K562 (cell line): ENCODE results near the gene WDR1. TPM values are rescaled to one million over a fixed set of nuclear protein-coding genes. Genes with fewer than 3 reads are reported as not detected.
A peak's percentile ranks its signal among the peaks of the same experiment; 100 is the strongest.

Experiments
- ATAC-seq: fragments of 200-7000 bp; cut with Tn5 transposase; 3 replicates; pipeline ENCODE4 v1.9.1; 2020; ENCODE audit warnings: moderate library complexity
- BruUV-seq: library from RNA; stranded (reverse); fragments of 400-500 nt; replicated peaks from 2 replicates; lab custom pipeline; 2021; lab: Mats Ljungman, UMichigan
- CTCF ChIA-PET: fragments of 300-600 bp; formaldehyde crosslinking; extraction: SDS; loops from one replicate; lab custom pipeline; 2021; ENCODE audit warnings: low intra/inter-chr PET ratio; lab: Yijun Ruan, JAX
- POLR2A ChIA-PET: fragments of 300-600, 350-650 bp; sonication (Branson Sonifier 250); formaldehyde crosslinking; extraction: SDS; loops from one replicate; lab custom pipeline; 2021; ENCODE audit warnings: antibody characterized with exemption, inconsistent platforms; lab: Yijun Ruan, JAX
- DNase-seq, 4 experiments: peaks; one replicate each; pipeline versions ENCODE4 v3.0.0 to v3.0.0-alpha.2; 2011 to 2018; ENCODE audit warnings: low spot score in 3 of 4, mixed read lengths in 3 of 4; ENCODE audit errors: extremely low read depth in 1 of 4
- FAIRE-seq: peaks from 2 replicates; lab custom pipeline; 2011; peaks lifted over from hg19 to GRCh38; lab: Jason Lieb, UNC
- H2AFZ ChIP-seq: 2 replicates; pipeline ENCODE4 v1.6.0; 2011; ENCODE audit warnings: low read depth, low read length, control low read depth, inconsistent platforms
- H3K27ac ChIP-seq: fragments of 200-600 bp; 3 replicates; pipeline ENCODE4 v1.8.0; 2011; ENCODE audit warnings: low read depth, mild to moderate bottlenecking, control low read depth, inconsistent platforms, low read length, moderate library complexity, mixed read lengths; ENCODE audit errors: extremely low read depth
- H3K27me3 ChIP-seq, 2 experiments: fragments of 300-600 bp in 1 of 2; 2 replicates in 1 of 2; 3 replicates in 1 of 2; pipeline versions ENCODE4 v1.6.0 to v1.8.0; 2011; ENCODE audit warnings: inconsistent platforms in 2 of 2, low read length in 2 of 2, mild to moderate bottlenecking in 1 of 2, mixed read lengths in 1 of 2, moderate library complexity in 1 of 2; ENCODE audit not compliant: control insufficient read depth in 2 of 2, insufficient read depth in 2 of 2
- H3K36me3 ChIP-seq: fragments of 300-600 bp; 3 replicates; pipeline ENCODE4 v1.8.0; 2011; ENCODE audit warnings: mild to moderate bottlenecking, low read length, inconsistent platforms; ENCODE audit not compliant: control insufficient read depth, insufficient read depth
- H3K4me1 ChIP-seq, 2 experiments: fragments of 200-600 bp in 1 of 2; replicated peaks in 1 of 2; 2 replicates in 1 of 2; 3 replicates in 1 of 2; pipeline versions ENCODE4 v1.5.1 to v1.8.0; 2011; ENCODE audit warnings: inconsistent platforms in 2 of 2, low read length in 2 of 2, mild to moderate bottlenecking in 1 of 2, mixed read lengths in 1 of 2, moderate library complexity in 1 of 2; ENCODE audit not compliant: control insufficient read depth in 2 of 2, insufficient read depth in 2 of 2
- H3K4me2 ChIP-seq: 2 replicates; pipeline ENCODE4 v1.6.1; 2011; ENCODE audit warnings: low read length, control low read depth, inconsistent platforms, mixed read lengths; ENCODE audit not compliant: insufficient read depth
- H3K4me3 ChIP-seq: fragments of 200-600 bp; sonication (generic), shearing (Covaris generic); 2 replicates; pipeline ENCODE4 v1.5.1; 2016; ENCODE audit warnings: control low read depth, inconsistent platforms
- H3K79me2 ChIP-seq: fragments of 200-600 bp; 3 replicates; pipeline ENCODE4 v1.8.0; 2011; ENCODE audit warnings: low read length, inconsistent platforms; ENCODE audit not compliant: control insufficient read depth, insufficient read depth
- H3K9ac ChIP-seq, 2 experiments: 2 replicates each; pipeline versions ENCODE4 v1.6.0 to v1.6.1; 2011; ENCODE audit warnings: low read depth in 2 of 2, low read length in 2 of 2, control low read depth in 1 of 2, inconsistent platforms in 1 of 2, mild to moderate bottlenecking in 1 of 2, mixed read lengths in 1 of 2; ENCODE audit not compliant: insufficient read depth in 1 of 2
- H3K9me1 ChIP-seq: one replicate; pipeline ENCODE4 v1.6.0; 2011; ENCODE audit warnings: inconsistent platforms, mild to moderate bottlenecking, low read length, moderate library complexity; ENCODE audit not compliant: control insufficient read depth, insufficient read depth
- H3K9me3 ChIP-seq: replicated peaks from 2 replicates; pipeline ENCODE4 v1.5.1; 2011; ENCODE audit warnings: low read depth, low read length, inconsistent platforms; ENCODE audit not compliant: control insufficient read depth, insufficient read depth
- H4K20me1 ChIP-seq: replicated peaks from 2 replicates; pipeline ENCODE4 v1.6.1; 2011; ENCODE audit warnings: low read length, inconsistent platforms, mixed read lengths; ENCODE audit not compliant: control insufficient read depth, insufficient read depth
- ADNP ChIP-seq: fragments of 200-800 bp; sonication (Bioruptor generic); IDR thresholded peaks from 2 replicates; pipeline ENCODE4 v1.6.1; 2016; ENCODE audit warnings: missing genetic modification characterization, missing compliant biosample characterization
- BHLHE40 ChIP-seq: IDR thresholded peaks from 2 replicates; pipeline ENCODE4 v1.6.1; 2011; ENCODE audit warnings: low read length, improper control_type of control experiment
- FOXA1 ChIP-seq: fragments of 450-650 bp; IDR thresholded peaks from 2 replicates; pipeline ENCODE4 v1.6.1; 2016; ENCODE audit warnings: mild to moderate bottlenecking, borderline replicate concordance
- PCBP2 ChIP-seq: fragments of 200-400 bp; formaldehyde crosslinking; IDR thresholded peaks from 2 replicates; pipeline ENCODE4 v1.6.1; 2018; ENCODE audit warnings: low read length, low read depth, mild to moderate bottlenecking, moderate library complexity; ENCODE audit not compliant: poor library complexity, severe bottlenecking
- ZFPM2 ChIP-seq: fragments of 250-450 bp; sonication (Bioruptor Pico); IDR thresholded peaks from 2 replicates; pipeline ENCODE4 v1.5.1; 2022; ENCODE audit warnings: mild to moderate bottlenecking
- WGBS: fragments of 100-300 bp; shearing (Covaris generic); methylation state at CpG from one replicate; pipeline ENCODE4 v1.1.6; 2016; ENCODE audit warnings: low coverage, mixed read lengths; ENCODE audit not compliant: insufficient coverage; ENCODE audit errors: missing lambda C conversion rate; 5-methylcytosine and 5-hydroxymethylcytosine counted together
- in situ Hi-C: fragments of 300-500 bp; cut with MboI; formaldehyde crosslinking; loops from 4 replicates; pipeline ENCODE4 v1.15.0; 2018; ENCODE audit warnings: inconsistent platforms, mixed read lengths
- intact Hi-C: fragments of 100-400 bp; cut with micrococcal nuclease; formaldehyde crosslinking; loops from 2 replicates; pipeline ENCODE4 v1.14.2; 2022
- polyA plus RNA-seq, 8 experiments: library from polyadenylated mRNA; depleted of rRNA in 4 of 8; stranded (reverse) in 5 of 8; unstranded in 3 of 8; fragments of >200 nt; fragmentation: Nextera tagmentation in 2 of 8; fragmentation: Illumina TruSeq in 1 of 8; extraction: Ambion mirVana in 2 of 8; extraction: Trizol in 1 of 8; gene quantifications; 2 replicates each; pipeline versions ENCODE4 v1.2.1 to v1.2.3, GENCODE V29; 2011 to 2014; ENCODE audit warnings: inconsistent platforms in 1 of 8, missing spikeins in 1 of 8
- total RNA-seq, 7 experiments: library from RNA; depleted of rRNA in 6 of 7; stranded (reverse); fragments of >200 nt in 6 of 7; fragmentation: Illumina TruSeq in 2 of 7; extraction: Trizol in 2 of 7; gene quantifications; 2 replicates each; pipeline versions ENCODE4 v1.2.1 to v1.2.3, GENCODE V29; 2011 to 2021; ENCODE audit warnings: low replicate concordance in 1 of 7
- TF ChIP-seq, protein P1 (sequence below): fragments of 450-650 bp; IDR thresholded peaks from 2 replicates; pipeline ENCODE4 v1.7.1; 2018; ENCODE audit warnings: mild to moderate bottlenecking, low read depth; ENCODE audit not compliant: partially characterized antibody

WDR1 gene
- total and polyA plus RNA-seq, 9 of the 15 experiments (the other 6 are each of a cell fraction or from before 2014, with no cell fraction given), result 16.1 to 213 (median 125) TPM

DNA sequence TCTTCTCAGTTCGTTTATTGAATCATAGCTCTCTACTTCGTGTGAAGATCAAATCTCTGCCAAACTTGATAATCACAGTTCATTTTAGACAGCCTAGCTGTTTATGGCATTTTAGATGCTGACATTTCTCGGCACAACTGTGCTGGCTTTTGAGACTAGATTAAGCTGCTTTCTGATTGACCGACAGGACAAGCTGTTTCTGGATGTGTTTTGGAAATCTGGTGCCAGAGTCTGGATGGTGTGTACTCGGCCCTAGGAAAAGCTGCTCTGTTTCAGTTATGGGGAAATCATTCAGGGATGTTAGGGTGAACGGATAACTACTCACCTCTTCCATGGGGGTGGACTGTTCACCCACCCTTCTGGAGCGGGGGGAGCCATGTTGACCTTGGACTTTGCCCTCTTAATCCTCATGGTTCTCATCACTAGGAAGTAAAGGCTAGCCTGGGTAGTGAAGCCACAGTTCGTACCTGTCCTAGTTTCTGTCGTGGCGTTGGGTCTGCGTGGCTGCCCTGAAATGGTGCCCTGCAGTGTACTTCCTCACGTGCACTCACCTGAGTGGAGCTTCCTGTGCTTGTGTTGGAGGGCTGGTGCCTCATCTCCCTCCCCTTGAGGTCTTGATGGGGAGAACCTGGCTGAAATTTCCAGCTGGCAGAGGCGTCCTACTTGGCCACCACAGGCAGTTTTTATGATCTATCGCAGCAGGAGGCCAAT, 13.7 kb upstream of the WDR1 start:
- Histone ChIP-seq H2AFZ (no peak overlapping the region), H3K36me3 (no peaks in the 10 kb centered on the region), H3K4me1 (no peaks in the 10 kb centered on the region; a peak in 1 of 5 replicates), H3K9me1 (no peaks in the 10 kb centered on the region), H3K9me3 (no peaks in the 10 kb centered on the region), H3K27me3 (peaks cover 31 to 68% of the 10 kb centered on the region in 2 experiments; a peak in 4 of 5 replicates), H4K20me1 (no peaks in the 10 kb centered on the region), H3K4me3 (no peak overlapping the region), H3K79me2 (no peaks in the 10 kb centered on the region), H3K9ac (no peak overlapping the region), H3K4me2 (no peak overlapping the region), H3K27ac (no peak overlapping the region)
- CTCF ChIA-PET, result no interaction called here
- FAIRE-seq (peak; percentile 44), DNase-seq (no peak), ATAC-seq (no peak)
- intact Hi-C loops (no loop called here), in situ Hi-C loops (no loop called here)
- 4% methylated on average over 14 of the region's 14 CpGs for WGBS
- no peak for TF ChIP-seq ADNP (tag)
- TF ChIP-seq PCBP2, result no peak
- 0 out of 2 replicates have a peak, but pooled peaks have one; percentile 9 for TF ChIP-seq BHLHE40
- no peak for TF ChIP-seq FOXA1
- TF ChIP-seq, protein P1, sequence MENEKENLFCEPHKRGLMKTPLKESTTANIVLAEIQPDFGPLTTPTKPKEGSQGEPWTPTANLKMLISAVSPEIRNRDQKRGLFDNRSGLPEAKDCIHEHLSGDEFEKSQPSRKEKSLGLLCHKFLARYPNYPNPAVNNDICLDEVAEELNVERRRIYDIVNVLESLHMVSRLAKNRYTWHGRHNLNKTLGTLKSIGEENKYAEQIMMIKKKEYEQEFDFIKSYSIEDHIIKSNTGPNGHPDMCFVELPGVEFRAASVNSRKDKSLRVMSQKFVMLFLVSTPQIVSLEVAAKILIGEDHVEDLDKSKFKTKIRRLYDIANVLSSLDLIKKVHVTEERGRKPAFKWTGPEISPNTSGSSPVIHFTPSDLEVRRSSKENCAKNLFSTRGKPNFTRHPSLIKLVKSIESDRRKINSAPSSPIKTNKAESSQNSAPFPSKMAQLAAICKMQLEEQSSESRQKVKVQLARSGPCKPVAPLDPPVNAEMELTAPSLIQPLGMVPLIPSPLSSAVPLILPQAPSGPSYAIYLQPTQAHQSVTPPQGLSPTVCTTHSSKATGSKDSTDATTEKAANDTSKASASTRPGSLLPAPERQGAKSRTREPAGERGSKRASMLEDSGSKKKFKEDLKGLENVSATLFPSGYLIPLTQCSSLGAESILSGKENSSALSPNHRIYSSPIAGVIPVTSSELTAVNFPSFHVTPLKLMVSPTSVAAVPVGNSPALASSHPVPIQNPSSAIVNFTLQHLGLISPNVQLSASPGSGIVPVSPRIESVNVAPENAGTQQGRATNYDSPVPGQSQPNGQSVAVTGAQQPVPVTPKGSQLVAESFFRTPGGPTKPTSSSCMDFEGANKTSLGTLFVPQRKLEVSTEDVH, result no peak
- TF ChIP-seq ZFPM2 (CRISPR knock-in tag), result no peak
- POLR2A ChIA-PET, result interaction anchor here (0.6 to 11.9 kb wide), 2 partner anchors 11 to 62 kb away, joined by 4 to 216 read pairs; partner anchors contain the start of gene WDR1
- no TSS peak for BruUV-seq
